PFSK-1 (cell line): ENCODE results near the gene CCL8.

Source experiments
- FOXP2 ChIP-seq: optimal IDR thresholded peaks from 2 replicates; pipeline ENCODE3; 2011; ENCODE audit warnings: borderline replicate concordance, control low read depth, inconsistent platforms; ENCODE audit not compliant: insufficient read depth; ENCODE audit errors: extremely low read length, extremely low read depth
- POLR2AphosphoS5 ChIP-seq: IDR thresholded peaks from 2 replicates; pipeline ENCODE4 v1.6.1; 2012; ENCODE audit warnings: low read depth, mild to moderate bottlenecking, control low read depth, low read length, moderate library complexity
- SIN3A ChIP-seq: IDR thresholded peaks from 2 replicates; pipeline ENCODE4 v1.6.1; 2012; ENCODE audit warnings: mild to moderate bottlenecking, low read length, moderate library complexity, borderline replicate concordance; ENCODE audit not compliant: insufficient read depth
- TAF1 ChIP-seq: IDR thresholded peaks from 2 replicates; pipeline ENCODE4 v1.6.1; 2012; ENCODE audit warnings: low read length, control low read depth, borderline replicate concordance; ENCODE audit not compliant: insufficient read depth
- TF ChIP-seq, protein P1 (sequence below), 2 experiments: IDR thresholded peaks; 2 replicates each; pipeline versions ENCODE4 v1.6.1 to v1.8.0; 2011 to 2012; ENCODE audit warnings: low read depth in 2 of 2, low read length in 2 of 2, control low read depth in 1 of 2, inconsistent platforms in 1 of 2, mild to moderate bottlenecking in 1 of 2, moderate library complexity in 1 of 2; ENCODE audit not compliant: insufficient read depth in 1 of 2

The CCL8 gene

DNA sequence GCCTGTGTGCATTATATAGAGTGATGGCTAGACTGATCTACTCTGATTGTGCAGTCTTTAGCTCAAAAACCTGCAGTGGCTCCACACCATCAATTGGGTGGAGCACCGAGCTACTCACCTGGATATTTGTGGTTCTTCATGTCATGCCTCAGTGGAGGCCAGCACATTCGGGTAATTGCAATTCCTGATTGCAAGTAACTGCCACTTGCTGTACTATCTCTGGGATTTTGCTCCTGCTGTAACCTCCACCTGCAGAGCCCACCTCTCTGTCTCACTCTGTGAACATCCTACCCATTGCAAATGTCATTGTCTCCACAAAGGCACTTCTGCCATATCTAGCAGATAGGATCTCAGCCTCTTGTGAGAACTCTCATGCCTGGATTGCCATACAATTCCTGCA is 45.5 kb downstream of the CCL8 start:
- TF ChIP-seq, protein P1, sequence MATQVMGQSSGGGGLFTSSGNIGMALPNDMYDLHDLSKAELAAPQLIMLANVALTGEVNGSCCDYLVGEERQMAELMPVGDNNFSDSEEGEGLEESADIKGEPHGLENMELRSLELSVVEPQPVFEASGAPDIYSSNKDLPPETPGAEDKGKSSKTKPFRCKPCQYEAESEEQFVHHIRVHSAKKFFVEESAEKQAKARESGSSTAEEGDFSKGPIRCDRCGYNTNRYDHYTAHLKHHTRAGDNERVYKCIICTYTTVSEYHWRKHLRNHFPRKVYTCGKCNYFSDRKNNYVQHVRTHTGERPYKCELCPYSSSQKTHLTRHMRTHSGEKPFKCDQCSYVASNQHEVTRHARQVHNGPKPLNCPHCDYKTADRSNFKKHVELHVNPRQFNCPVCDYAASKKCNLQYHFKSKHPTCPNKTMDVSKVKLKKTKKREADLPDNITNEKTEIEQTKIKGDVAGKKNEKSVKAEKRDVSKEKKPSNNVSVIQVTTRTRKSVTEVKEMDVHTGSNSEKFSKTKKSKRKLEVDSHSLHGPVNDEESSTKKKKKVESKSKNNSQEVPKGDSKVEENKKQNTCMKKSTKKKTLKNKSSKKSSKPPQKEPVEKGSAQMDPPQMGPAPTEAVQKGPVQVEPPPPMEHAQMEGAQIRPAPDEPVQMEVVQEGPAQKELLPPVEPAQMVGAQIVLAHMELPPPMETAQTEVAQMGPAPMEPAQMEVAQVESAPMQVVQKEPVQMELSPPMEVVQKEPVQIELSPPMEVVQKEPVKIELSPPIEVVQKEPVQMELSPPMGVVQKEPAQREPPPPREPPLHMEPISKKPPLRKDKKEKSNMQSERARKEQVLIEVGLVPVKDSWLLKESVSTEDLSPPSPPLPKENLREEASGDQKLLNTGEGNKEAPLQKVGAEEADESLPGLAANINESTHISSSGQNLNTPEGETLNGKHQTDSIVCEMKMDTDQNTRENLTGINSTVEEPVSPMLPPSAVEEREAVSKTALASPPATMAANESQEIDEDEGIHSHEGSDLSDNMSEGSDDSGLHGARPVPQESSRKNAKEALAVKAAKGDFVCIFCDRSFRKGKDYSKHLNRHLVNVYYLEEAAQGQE (IDR thresholded peaks at IDR 0.05; ENCODE audit: insufficient read depth in 1 of 2, low read depth in 2 of 2, low read length in 2 of 2): no peak
- TF ChIP-seq POLR2AphosphoS5 (no peak), SIN3A (no peak), FOXP2 (no peak), TAF1 (no peak)

DNA sequence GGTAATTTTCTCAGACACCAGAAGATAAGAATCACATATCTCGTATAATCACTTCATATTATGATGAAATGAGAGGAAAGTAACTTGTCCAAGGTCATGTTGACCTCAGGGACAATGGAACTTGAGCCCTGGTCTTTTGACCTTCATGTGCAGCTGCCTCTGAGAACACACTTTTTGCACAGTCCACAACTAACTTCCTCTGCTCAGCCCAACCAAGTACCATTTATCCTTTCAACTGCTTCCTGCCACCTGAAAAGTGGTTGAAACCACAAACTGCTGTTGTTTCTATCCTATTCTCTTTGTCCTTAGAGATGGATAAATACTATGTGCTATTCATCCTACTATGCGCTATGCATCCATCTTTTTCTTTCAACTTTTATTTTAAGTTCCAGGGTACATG is 46.1 kb downstream of the CCL8 start:
- TF ChIP-seq SIN3A (no peak), FOXP2 (no peak), TAF1 (no peak), POLR2AphosphoS5 (no peak)
- TF ChIP-seq, protein P1 (IDR thresholded peaks at IDR 0.05; ENCODE audit: insufficient read depth in 1 of 2, low read depth in 2 of 2, low read length in 2 of 2): no peak

DNA sequence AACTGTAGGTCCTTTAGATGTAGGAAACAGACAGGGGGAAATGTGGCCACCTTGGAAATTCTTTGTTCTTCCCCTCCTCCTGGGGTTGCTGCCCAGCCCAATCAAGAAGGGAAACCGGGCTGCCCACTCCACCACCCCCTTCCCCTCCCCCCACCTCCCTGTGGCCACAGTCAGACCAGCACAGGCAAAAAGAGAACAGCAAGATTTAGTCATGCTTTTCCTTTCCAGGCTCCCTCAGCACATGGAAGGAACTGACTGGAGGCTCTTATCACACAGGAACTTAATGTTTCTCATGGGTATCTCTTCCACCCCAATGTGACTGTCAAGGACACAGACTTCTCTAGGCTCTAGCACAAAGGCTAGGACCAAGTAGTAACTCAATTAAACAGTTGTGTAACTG is 46.8 kb downstream of the CCL8 start:
- TF ChIP-seq FOXP2 (no peak), POLR2AphosphoS5 (no peak), SIN3A (no peak), TAF1 (no peak)
- TF ChIP-seq, protein P1 (IDR thresholded peaks at IDR 0.05; ENCODE audit: insufficient read depth in 1 of 2, low read depth in 2 of 2, low read length in 2 of 2): no peak

DNA sequence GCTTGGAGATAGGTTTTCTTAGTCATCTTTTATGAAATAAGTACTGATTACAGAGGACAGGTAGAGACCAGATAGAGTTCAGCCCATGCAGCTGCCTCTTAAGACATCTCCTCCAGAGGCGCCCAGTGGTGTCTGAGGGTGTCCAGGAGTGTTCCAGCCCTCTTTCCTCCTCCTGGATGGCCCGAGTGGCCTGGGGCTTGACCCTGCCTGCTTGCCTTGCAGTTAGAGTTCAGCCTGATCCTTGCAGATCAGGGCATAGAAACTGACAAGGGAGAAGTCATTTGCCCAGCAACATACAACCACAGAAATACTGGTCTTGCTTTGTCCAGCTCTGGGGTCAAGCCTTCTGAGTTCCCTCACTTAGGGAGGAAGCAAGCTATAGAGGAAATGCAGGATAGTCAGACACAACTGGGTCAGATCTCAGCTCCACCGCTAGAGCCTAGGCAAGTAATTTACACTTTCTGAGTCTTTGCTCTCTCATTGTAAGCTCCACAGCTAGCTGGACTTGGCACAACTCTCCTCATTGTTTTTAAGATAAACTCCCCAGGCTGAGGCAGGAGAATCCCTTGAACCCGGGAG is 47.4 kb downstream of the CCL8 start:
- TF ChIP-seq FOXP2 (no peak), TAF1 (no peak), POLR2AphosphoS5 (no peak), SIN3A (no peak)
- TF ChIP-seq, protein P1 (IDR thresholded peaks at IDR 0.05; ENCODE audit: insufficient read depth in 1 of 2, low read depth in 2 of 2, low read length in 2 of 2): no peak
